HCT116 (cell line): ENCODE measurements around the gene POLR2I. TPM values are rescaled to one million over a fixed set of nuclear protein-coding genes. Genes with fewer than 3 reads are reported as not detected.

Experiments used
- ATAC-seq: fragments of 200-7000 bp; cut with Tn5 transposase; 2 replicates; pipeline ENCODE4 v1.9.1; 2020; ENCODE audit warnings: mild to moderate bottlenecking, moderate library complexity
- BruUV-seq: library from RNA; stranded (reverse); fragments of 400-500 nt; replicated peaks from 2 replicates; lab custom pipeline; 2021; lab: Mats Ljungman, UMichigan
- CTCF ChIA-PET: fragments of 300-600 bp; sonication (Branson Sonifier 250); formaldehyde crosslinking; loops from one replicate; lab custom pipeline; 2021; ENCODE audit warnings: antibody characterized with exemption; lab: Charles Lee
- POLR2A ChIA-PET: fragments of 300-600, 350-600 bp; sonication (Branson Sonifier 250); formaldehyde crosslinking; loops from one replicate; lab custom pipeline; 2021; ENCODE audit warnings: antibody characterized with exemption; lab: Charles Lee
- RAD21 ChIA-PET, 2 experiments: fragments of 300-600 bp; sonication (Branson Sonifier 250); formaldehyde crosslinking; loops; one replicate each; lab custom pipeline; 2023; ENCODE audit warnings: low total read pairs in 2 of 2; ENCODE audit not compliant: uncharacterized antibody in 2 of 2, unreplicated experiment in 2 of 2, low non-redundant PET in 1 of 2; lab: Charles Lee
- DNase-seq: peaks from one replicate; pipeline ENCODE4 v3.0.0-alpha.2; 2010; ENCODE audit warnings: low read depth, low spot score
- H2AFZ ChIP-seq: fragments of 200-600 bp; shearing (Covaris generic), sonication (generic); 2 replicates; pipeline ENCODE4 v1.6.1; 2017; ENCODE audit warnings: low read depth, mixed run types, mixed read lengths, antibody characterized with exemption, low read length; ENCODE audit not compliant: poor library complexity, severe bottlenecking
- H3K27ac ChIP-seq: 2 replicates; pipeline ENCODE4 v1.5.1; 2012; ENCODE audit warnings: low read depth, low read length
- H3K27me3 ChIP-seq: fragments of 200-600 bp; sonication (generic); 2 replicates; pipeline ENCODE4 v1.6.1; 2016; ENCODE audit warnings: mixed run types, low read length, mixed read lengths; ENCODE audit not compliant: insufficient read depth
- H3K36me3 ChIP-seq, 2 experiments: fragments of 200-500 bp in 1 of 2; fragments of 200-600 bp in 1 of 2; sonication (Bioruptor generic) in 1 of 2; sonication (generic) in 1 of 2; 2 replicates each; pipeline versions ENCODE4 v1.5.1 to v1.6.1; 2014 to 2016; ENCODE audit warnings: low read length in 2 of 2, inconsistent platforms in 1 of 2, mixed read lengths in 1 of 2, mixed run types in 1 of 2; ENCODE audit not compliant: insufficient read depth in 2 of 2, control insufficient read depth in 1 of 2
- H3K4me1 ChIP-seq, 2 experiments: fragments of 200-600 bp in 1 of 2; sonication (generic) in 1 of 2; 2 replicates each; pipeline versions ENCODE4 v1.5.1 to v1.6.1; 2012 to 2017; ENCODE audit warnings: low read length in 2 of 2, inconsistent platforms in 1 of 2, mild to moderate bottlenecking in 1 of 2, mixed read lengths in 1 of 2, mixed run types in 1 of 2, moderate library complexity in 1 of 2; ENCODE audit not compliant: insufficient read depth in 2 of 2, control insufficient read depth in 1 of 2
- H3K4me2 ChIP-seq: fragments of 200-600 bp; sonication (generic); 2 replicates; pipeline ENCODE4 v1.6.1; 2017; ENCODE audit warnings: mixed run types, low read length, mixed read lengths
- H3K4me3 ChIP-seq, 2 experiments: fragments of 200-600 bp in 1 of 2; sonication (generic) in 1 of 2; replicated peaks in 1 of 2; 2 replicates each; pipeline ENCODE4 v1.5.1; 2011 to 2016; ENCODE audit warnings: low read length in 2 of 2, control low read depth in 1 of 2, low read depth in 1 of 2, mild to moderate bottlenecking in 1 of 2, mixed read lengths in 1 of 2, mixed run types in 1 of 2
- H3K79me2 ChIP-seq: fragments of 200-600 bp; sonication (generic); 2 replicates; pipeline ENCODE4 v1.6.1; 2017; ENCODE audit warnings: mild to moderate bottlenecking, mixed run types, low read length, moderate library complexity, mixed read lengths; ENCODE audit not compliant: insufficient read depth
- H3K9ac ChIP-seq: fragments of 200-600 bp; sonication (generic); 2 replicates; pipeline ENCODE4 v1.6.1; 2016; ENCODE audit warnings: low read length, mixed read lengths
- H3K9me2 ChIP-seq: fragments of 200-600 bp; sonication (generic), shearing (Covaris generic); 2 replicates; pipeline ENCODE4 v1.6.1; 2017; ENCODE audit warnings: mixed run types, mild to moderate bottlenecking, moderate library complexity; ENCODE audit not compliant: insufficient read depth
- H3K9me3 ChIP-seq, 2 experiments: fragments of 200-500 bp in 1 of 2; fragments of 200-600 bp in 1 of 2; sonication (Bioruptor generic) in 1 of 2; sonication (generic) in 1 of 2; 2 replicates each; pipeline ENCODE4 v1.6.1; 2014 to 2017; ENCODE audit warnings: low read length in 2 of 2, mixed read lengths in 2 of 2, inconsistent platforms in 1 of 2, low read depth in 1 of 2, mild to moderate bottlenecking in 1 of 2, mixed run types in 1 of 2, moderate library complexity in 1 of 2; ENCODE audit not compliant: control insufficient read depth in 1 of 2, insufficient read depth in 1 of 2
- H4K20me1 ChIP-seq: fragments of 200-600 bp; sonication (generic), shearing (Covaris generic); 2 replicates; pipeline ENCODE4 v1.6.1; 2017; ENCODE audit warnings: mixed run types, mild to moderate bottlenecking, moderate library complexity; ENCODE audit not compliant: insufficient read depth
- CEBPB ChIP-seq: IDR thresholded peaks from 2 replicates; pipeline ENCODE4 v1.6.1; 2012; ENCODE audit warnings: low read depth
- SIN3A ChIP-seq: IDR thresholded peaks from 2 replicates; pipeline ENCODE4 v1.6.1; 2012; ENCODE audit warnings: low read depth
- SP1 ChIP-seq: IDR thresholded peaks from 2 replicates; pipeline ENCODE4 v1.6.1; 2012; ENCODE audit warnings: low read depth
- YY1 ChIP-seq: IDR thresholded peaks from 2 replicates; pipeline ENCODE4 v1.6.1; 2011; ENCODE audit warnings: low read length, low read depth, moderate library complexity, mild to moderate bottlenecking; ENCODE audit not compliant: insufficient replicate concordance; ENCODE audit errors: extremely low read depth
- ZNF274 ChIP-seq: fragments of 200-500 bp; sonication (Bioruptor generic); IDR thresholded peaks from 2 replicates; pipeline ENCODE4 v1.6.1; 2014; ENCODE audit warnings: mild to moderate bottlenecking, low read depth, low read length, inconsistent platforms
- intact Hi-C: fragments of 100-400 bp; cut with micrococcal nuclease; formaldehyde crosslinking; loops from 2 replicates; pipeline ENCODE4 v1.10.0; 2022
- total RNA-seq: library from RNA; stranded (reverse); gene quantifications from one replicate; pipeline ENCODE4 v1.2.1, GENCODE V29; 2021; ENCODE audit not compliant: unreplicated experiment
- TF ChIP-seq, protein P1 (sequence below): IDR thresholded peaks from 2 replicates; pipeline ENCODE4 v1.6.1; 2011; ENCODE audit warnings: mild to moderate bottlenecking, low read length, moderate library complexity; ENCODE audit not compliant: insufficient replicate concordance; ENCODE audit errors: extremely low read depth
- TF ChIP-seq, protein P2 (sequence below): IDR thresholded peaks from 2 replicates; pipeline ENCODE4 v1.6.1; 2012; ENCODE audit warnings: low read depth
- TF ChIP-seq, protein P3 (sequence below), 3 experiments: fragments of 200-600 bp in 1 of 3; sonication (generic) in 1 of 3; IDR thresholded peaks in 2 of 3; conservative IDR thresholded peaks in 1 of 3; 2 replicates each; pipeline ENCODE4 v1.5.1; 2012 to 2017; ENCODE audit warnings: low read depth in 2 of 3, low read length in 2 of 3, antibody characterized with exemption in 1 of 3, borderline replicate concordance in 1 of 3, control low read depth in 1 of 3, mild to moderate bottlenecking in 1 of 3, mixed read lengths in 1 of 3, mixed run types in 1 of 3, moderate library complexity in 1 of 3; ENCODE audit not compliant: insufficient read depth in 1 of 3

Gene POLR2I
- total RNA-seq, 1 experiment from 2014 or later = 108 TPM

DNA sequence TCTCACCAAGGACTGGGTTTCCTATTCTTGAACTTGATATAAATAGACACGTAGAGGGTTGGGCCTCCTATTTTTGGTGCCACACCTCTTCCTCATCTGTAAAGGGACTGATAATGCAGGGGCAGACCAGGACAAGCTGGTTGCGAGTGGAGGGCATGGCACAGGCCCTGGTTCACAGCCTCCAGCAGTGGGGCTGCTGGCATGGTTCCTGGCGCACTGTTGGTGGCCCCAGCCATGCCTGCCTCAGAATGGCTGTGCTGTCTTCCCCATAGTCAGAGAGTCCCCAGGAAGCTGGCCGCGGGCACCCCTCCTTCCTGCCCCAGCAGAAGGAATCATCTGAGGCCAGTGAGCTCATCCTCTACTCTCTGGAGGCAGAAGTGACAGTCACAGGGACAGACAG, 14.2 kb downstream of the POLR2I start (continued):
- TF ChIP-seq CEBPB (no peak), SP1 (no peak)

DNA sequence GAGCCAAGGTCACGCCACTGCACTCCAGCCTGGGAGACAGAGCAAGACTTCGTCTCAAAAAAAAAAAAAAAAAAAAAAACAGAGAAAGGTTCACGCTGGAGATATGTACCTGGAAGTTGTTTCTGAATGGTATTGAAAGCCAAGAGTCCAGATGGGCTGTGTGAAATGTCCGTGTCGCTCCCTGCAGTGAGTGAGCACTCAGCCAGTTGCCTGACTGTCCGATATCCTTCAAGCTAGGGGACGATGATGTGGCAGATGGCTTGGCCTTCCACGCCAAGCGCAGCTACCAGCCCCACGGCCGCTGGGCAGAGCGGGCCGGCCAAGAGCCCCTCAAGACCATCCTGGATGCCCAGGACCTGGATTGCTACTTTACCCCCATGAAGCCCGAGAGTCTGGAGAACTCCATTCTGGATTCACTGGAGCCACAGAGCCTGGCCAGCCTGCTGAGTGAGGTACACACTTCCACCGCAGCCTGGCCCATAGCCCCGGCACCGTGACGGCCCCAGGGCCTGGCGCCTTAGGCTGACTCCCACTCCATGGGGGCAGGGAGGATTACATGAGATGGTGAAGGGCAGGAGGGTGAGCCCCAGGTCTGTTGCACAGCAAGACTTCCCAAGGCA, 15.4 kb downstream of the POLR2I start:
- intact Hi-C loops = no loop called here
- POLR2A ChIA-PET = no interaction called here
- no peaks in the 10 kb centered on the region for H3K9me2 ChIP-seq
- TF ChIP-seq, protein P1, sequence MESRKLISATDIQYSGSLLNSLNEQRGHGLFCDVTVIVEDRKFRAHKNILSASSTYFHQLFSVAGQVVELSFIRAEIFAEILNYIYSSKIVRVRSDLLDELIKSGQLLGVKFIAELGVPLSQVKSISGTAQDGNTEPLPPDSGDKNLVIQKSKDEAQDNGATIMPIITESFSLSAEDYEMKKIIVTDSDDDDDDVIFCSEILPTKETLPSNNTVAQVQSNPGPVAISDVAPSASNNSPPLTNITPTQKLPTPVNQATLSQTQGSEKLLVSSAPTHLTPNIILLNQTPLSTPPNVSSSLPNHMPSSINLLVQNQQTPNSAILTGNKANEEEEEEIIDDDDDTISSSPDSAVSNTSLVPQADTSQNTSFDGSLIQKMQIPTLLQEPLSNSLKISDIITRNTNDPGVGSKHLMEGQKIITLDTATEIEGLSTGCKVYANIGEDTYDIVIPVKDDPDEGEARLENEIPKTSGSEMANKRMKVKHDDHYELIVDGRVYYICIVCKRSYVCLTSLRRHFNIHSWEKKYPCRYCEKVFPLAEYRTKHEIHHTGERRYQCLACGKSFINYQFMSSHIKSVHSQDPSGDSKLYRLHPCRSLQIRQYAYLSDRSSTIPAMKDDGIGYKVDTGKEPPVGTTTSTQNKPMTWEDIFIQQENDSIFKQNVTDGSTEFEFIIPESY = no peak
- no peak for TF ChIP-seq YY1
- TF ChIP-seq, protein P2, sequence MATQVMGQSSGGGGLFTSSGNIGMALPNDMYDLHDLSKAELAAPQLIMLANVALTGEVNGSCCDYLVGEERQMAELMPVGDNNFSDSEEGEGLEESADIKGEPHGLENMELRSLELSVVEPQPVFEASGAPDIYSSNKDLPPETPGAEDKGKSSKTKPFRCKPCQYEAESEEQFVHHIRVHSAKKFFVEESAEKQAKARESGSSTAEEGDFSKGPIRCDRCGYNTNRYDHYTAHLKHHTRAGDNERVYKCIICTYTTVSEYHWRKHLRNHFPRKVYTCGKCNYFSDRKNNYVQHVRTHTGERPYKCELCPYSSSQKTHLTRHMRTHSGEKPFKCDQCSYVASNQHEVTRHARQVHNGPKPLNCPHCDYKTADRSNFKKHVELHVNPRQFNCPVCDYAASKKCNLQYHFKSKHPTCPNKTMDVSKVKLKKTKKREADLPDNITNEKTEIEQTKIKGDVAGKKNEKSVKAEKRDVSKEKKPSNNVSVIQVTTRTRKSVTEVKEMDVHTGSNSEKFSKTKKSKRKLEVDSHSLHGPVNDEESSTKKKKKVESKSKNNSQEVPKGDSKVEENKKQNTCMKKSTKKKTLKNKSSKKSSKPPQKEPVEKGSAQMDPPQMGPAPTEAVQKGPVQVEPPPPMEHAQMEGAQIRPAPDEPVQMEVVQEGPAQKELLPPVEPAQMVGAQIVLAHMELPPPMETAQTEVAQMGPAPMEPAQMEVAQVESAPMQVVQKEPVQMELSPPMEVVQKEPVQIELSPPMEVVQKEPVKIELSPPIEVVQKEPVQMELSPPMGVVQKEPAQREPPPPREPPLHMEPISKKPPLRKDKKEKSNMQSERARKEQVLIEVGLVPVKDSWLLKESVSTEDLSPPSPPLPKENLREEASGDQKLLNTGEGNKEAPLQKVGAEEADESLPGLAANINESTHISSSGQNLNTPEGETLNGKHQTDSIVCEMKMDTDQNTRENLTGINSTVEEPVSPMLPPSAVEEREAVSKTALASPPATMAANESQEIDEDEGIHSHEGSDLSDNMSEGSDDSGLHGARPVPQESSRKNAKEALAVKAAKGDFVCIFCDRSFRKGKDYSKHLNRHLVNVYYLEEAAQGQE = no peak
- TF ChIP-seq, protein P3, sequence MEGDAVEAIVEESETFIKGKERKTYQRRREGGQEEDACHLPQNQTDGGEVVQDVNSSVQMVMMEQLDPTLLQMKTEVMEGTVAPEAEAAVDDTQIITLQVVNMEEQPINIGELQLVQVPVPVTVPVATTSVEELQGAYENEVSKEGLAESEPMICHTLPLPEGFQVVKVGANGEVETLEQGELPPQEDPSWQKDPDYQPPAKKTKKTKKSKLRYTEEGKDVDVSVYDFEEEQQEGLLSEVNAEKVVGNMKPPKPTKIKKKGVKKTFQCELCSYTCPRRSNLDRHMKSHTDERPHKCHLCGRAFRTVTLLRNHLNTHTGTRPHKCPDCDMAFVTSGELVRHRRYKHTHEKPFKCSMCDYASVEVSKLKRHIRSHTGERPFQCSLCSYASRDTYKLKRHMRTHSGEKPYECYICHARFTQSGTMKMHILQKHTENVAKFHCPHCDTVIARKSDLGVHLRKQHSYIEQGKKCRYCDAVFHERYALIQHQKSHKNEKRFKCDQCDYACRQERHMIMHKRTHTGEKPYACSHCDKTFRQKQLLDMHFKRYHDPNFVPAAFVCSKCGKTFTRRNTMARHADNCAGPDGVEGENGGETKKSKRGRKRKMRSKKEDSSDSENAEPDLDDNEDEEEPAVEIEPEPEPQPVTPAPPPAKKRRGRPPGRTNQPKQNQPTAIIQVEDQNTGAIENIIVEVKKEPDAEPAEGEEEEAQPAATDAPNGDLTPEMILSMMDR (IDR thresholded peaks at IDR 0.05 in 2 of 3, conservative IDR thresholded peaks at IDR 0.05 in 1 of 3; ENCODE audit: borderline replicate concordance in 1 of 3, insufficient read depth in 1 of 3, low read depth in 2 of 3, low read length in 2 of 3) = no peak
- TF ChIP-seq SIN3A = no peak
- no peak for TF ChIP-seq ZNF274
- no peak for TF ChIP-seq CEBPB
- no peak overlapping the region for H3K4me3 ChIP-seq
- CTCF ChIA-PET = no interaction called here
- ATAC-seq (no peak), DNase-seq (no peak)
- H3K4me1 ChIP-seq = peaks cover 0 to 17% of the 10 kb centered on the region in 2 experiments; a peak in 2 of 4 replicates
- H3K27ac ChIP-seq = no peak overlapping the region
- H3K4me2 ChIP-seq = no peak overlapping the region
- RAD21 ChIA-PET = no interaction called here
- H4K20me1 ChIP-seq = no peaks in the 10 kb centered on the region
- H3K9me3 ChIP-seq = no peaks in the 10 kb centered on the region
- no peaks in the 10 kb centered on the region for H3K79me2 ChIP-seq
- no peak overlapping the region for H2AFZ ChIP-seq
- H3K9ac ChIP-seq = no peak overlapping the region
- no peaks in the 10 kb centered on the region for H3K27me3 ChIP-seq
- BruUV-seq = no TSS peak
- peaks cover 9 to 18% of the 10 kb centered on the region in 2 experiments; a peak in 3 of 4 replicates for H3K36me3 ChIP-seq
